ENCODE results near the gene OXT.

Gene OXT

GRCh38 chr20:3040086-3040485 is 31.3 kb upstream of the OXT start:
- Histone ChIP-seq H3K4me1 (peaks cover 7% of the 10 kb centered on the region), H3K27ac (no peak overlapping the region), H3K4me2 (no peak overlapping the region), H3K4me3 (no peak overlapping the region), H3K9me3 (no peaks in the 10 kb centered on the region), H3K36me3 (peaks cover 69% of the 10 kb centered on the region), H3K9ac (no peak overlapping the region), H3K27me3 (no peaks in the 10 kb centered on the region), H4K20me1 (no peaks in the 10 kb centered on the region)
- TF ChIP-seq Cebpa-rat (IDR thresholded peaks at IDR 0.05): no peak

GRCh38 chr20:3041854-3042409 is 29.5 kb upstream of the OXT start:
- Histone ChIP-seq H3K4me1 (peaks cover 13% of the 10 kb centered on the region), H3K27ac (no peak overlapping the region), H4K20me1 (peaks cover 9% of the 10 kb centered on the region), H3K4me2 (no peak overlapping the region), H3K36me3 (peaks cover 51% of the 10 kb centered on the region), H3K9me3 (no peaks in the 10 kb centered on the region), H3K9ac (no peak overlapping the region), H3K4me3 (no peak overlapping the region), H3K27me3 (no peaks in the 10 kb centered on the region)
- TF ChIP-seq Cebpa-rat (IDR thresholded peaks at IDR 0.05): no peak

GRCh38 chr20:3042625-3043024 is 28.8 kb upstream of the OXT start:
- Histone ChIP-seq H3K4me3 (no peak overlapping the region), H3K4me1 (peaks cover 20% of the 10 kb centered on the region), H3K9ac (no peak overlapping the region), H3K4me2 (no peak overlapping the region), H3K27ac (no peak overlapping the region), H4K20me1 (peaks cover 16% of the 10 kb centered on the region), H3K9me3 (no peaks in the 10 kb centered on the region), H3K27me3 (no peaks in the 10 kb centered on the region), H3K36me3 (peaks cover 48% of the 10 kb centered on the region)
- TF ChIP-seq Cebpa-rat (IDR thresholded peaks at IDR 0.05): no peak

GRCh38 chr20:3043322-3043721 is 28.1 kb upstream of the OXT start, which contains the start of gene GNRH2:
GNRH2 (plus strand) TSS chr20:3043622; CDS start chr20:3044415, 793 bp downstream.
- Histone ChIP-seq H3K9me3 (no peaks in the 10 kb centered on the region), H3K36me3 (peaks cover 48% of the 10 kb centered on the region), H3K9ac (no peak within 1 kb of the TSS), H3K27me3 (no peaks in the 10 kb centered on the region), H3K4me2 (no peak within 1 kb of the TSS), H3K4me3 (no peak within 1 kb of the TSS), H4K20me1 (peaks cover 22% of the 10 kb centered on the region), H3K27ac (no peak within 1 kb of the TSS), H3K4me1 (peaks cover 24% of the 10 kb centered on the region)
- TF ChIP-seq Cebpa-rat (IDR thresholded peaks at IDR 0.05): no peak

DNA sequence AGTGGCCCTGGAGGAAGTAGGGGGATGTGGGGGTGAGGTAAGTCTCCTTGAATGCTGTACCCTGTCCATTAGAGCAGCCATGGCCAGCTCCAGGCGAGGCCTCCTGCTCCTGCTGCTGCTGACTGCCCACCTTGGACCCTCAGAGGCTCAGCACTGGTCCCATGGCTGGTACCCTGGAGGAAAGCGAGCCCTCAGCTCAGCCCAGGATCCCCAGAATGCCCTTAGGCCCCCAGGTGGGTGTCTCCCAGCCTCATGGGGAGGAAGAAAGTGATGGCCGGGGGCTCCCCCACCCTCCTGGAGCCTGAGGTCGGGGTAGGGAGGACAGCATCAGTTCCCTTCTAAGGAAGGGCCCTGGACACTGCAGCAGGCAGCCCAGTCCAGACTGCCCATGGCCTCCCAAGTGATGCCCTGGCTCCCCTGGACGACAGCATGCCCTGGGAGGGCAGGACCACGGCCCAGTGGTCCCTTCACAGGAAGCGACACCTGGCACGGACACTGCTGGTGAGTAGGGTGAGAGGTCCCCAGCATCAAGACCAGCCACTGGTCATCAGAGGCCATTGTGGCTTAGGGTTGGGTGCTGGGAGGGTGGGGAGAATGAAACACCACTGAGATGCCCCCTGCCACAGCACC is 27.0 kb upstream of the OXT start:
- TF ChIP-seq Cebpa-rat (IDR thresholded peaks at IDR 0.05): no peak
- peaks cover 48% of the 10 kb centered on the region for H3K36me3 ChIP-seq
- H3K4me2 ChIP-seq: peak overlapping the region; percentile 98
- no peak overlapping the region for H3K4me3 ChIP-seq
- H3K27me3 ChIP-seq: no peaks in the 10 kb centered on the region
- H3K4me1 ChIP-seq: peaks cover 24% of the 10 kb centered on the region
- H4K20me1 ChIP-seq: peaks cover 29% of the 10 kb centered on the region
- no peak overlapping the region for H3K27ac ChIP-seq
- no peaks in the 10 kb centered on the region for H3K9me3 ChIP-seq
- no peak overlapping the region for H3K9ac ChIP-seq

- TF ChIP-seq Cebpa-rat (IDR thresholded peaks at IDR 0.05): no peak
- H3K4me1 ChIP-seq: peaks cover 24% of the 10 kb centered on the region
- H3K4me2 ChIP-seq: peak overlapping the region; percentile 98
- peaks cover 48% of the 10 kb centered on the region for H3K36me3 ChIP-seq
- peak overlapping the region; percentile 98 for H3K4me3 ChIP-seq
- H3K9ac ChIP-seq: peak overlapping the region; percentile 83
- peaks cover 29% of the 10 kb centered on the region for H4K20me1 ChIP-seq
- H3K9me3 ChIP-seq: no peaks in the 10 kb centered on the region
- H3K27ac ChIP-seq: peak overlapping the region; percentile 91
- no peaks in the 10 kb centered on the region for H3K27me3 ChIP-seq
These were observed 26.2 kb upstream of the OXT start for GRCh38 chr20:3045042-3045815.

DNA sequence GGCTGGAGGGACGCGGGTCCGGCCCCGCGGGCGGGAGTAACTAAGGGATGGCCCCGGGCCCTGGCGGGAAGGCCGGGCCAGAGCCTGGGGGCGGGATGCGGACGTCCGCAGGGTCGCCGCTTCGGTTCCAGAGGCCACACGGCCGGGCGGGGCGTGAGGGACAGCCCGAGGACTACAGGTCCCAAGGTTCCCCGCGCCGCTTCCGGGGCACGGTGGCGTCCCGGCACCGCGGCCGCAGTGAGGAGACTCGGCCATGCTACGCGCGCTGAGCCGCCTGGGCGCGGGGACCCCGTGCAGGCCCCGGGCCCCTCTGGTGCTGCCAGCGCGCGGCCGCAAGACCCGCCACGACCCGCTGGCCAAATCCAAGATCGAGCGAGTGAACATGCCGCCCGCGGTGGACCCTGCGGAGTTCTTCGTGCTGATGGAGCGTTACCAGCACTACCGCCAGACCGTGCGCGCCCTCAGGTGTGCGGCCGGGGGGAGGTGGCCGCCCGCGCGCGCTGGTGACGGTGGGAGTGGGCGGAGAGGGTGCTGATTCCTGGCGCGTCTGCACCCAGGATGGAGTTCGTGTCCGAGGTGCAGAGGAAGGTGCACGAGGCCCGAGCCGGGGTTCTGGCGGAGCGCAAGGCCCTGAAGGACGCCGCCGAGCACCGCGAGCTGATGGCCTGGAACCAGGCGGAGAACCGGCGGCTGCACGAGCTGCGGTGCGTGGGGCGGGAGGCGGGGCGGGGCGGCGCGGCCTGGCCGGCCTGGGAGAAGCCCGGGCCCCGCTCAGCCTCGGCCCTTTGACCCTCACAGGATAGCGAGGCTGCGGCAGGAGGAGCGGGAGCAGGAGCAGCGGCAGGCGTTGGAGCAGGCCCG is 25.4 kb upstream of the OXT start, which contains the start of gene MRPS26:
Gene MRPS26 (plus strand): TSS at position 237 of the 861 bp plus-strand sequence. CDS start 17 bp downstream, at position 254.
- H3K27ac ChIP-seq: peak within 1 kb of the TSS; percentile 91
- no peak for TF ChIP-seq Cebpa-rat (IDR thresholded peaks at IDR 0.05)
- H3K36me3 ChIP-seq: peaks cover 48% of the 10 kb centered on the region
- peaks cover 29% of the 10 kb centered on the region for H4K20me1 ChIP-seq
- peak within 1 kb of the TSS; percentile 98 for H3K4me2 ChIP-seq
- peak within 1 kb of the TSS; percentile 83 for H3K9ac ChIP-seq
- no peaks in the 10 kb centered on the region for H3K9me3 ChIP-seq
- no peaks in the 10 kb centered on the region for H3K27me3 ChIP-seq
- peaks cover 24% of the 10 kb centered on the region for H3K4me1 ChIP-seq
- peak within 1 kb of the TSS; percentile 98 for H3K4me3 ChIP-seq

GRCh38 chr20:3046677-3047462 is 24.6 kb upstream of the OXT start:
- Histone ChIP-seq H3K27ac (peak overlapping the region; percentile 91), H3K4me3 (peak overlapping the region; percentile 98), H4K20me1 (peaks cover 29% of the 10 kb centered on the region)

More at GRCh38 chr20:3046677-3047462, 24.6 kb upstream of the OXT start:
- peak overlapping the region; percentile 83 for H3K9ac ChIP-seq
- peak overlapping the region; percentile 98 for H3K4me2 ChIP-seq
- TF ChIP-seq Cebpa-rat (IDR thresholded peaks at IDR 0.05): no peak
- H3K9me3 ChIP-seq: no peaks in the 10 kb centered on the region
- H3K4me1 ChIP-seq: peaks cover 24% of the 10 kb centered on the region
- H3K27me3 ChIP-seq: no peaks in the 10 kb centered on the region
- H3K36me3 ChIP-seq: peaks cover 47% of the 10 kb centered on the region

Data from BLaER1 (cell line).